22Rv1 (cell line): ENCODE results near the gene CAPN11.

Experiments used
- ZFX ChIP-seq: fragments of 450-650 bp; IDR thresholded peaks from 2 replicates; pipeline ENCODE4 v1.6.1; 2017; ENCODE audit warnings: antibody characterized with exemption, borderline replicate concordance
- TF ChIP-seq, protein P1 (sequence below): fragments of 450-650 bp; IDR thresholded peaks from 2 replicates; pipeline ENCODE4 v1.5.1; 2017; ENCODE audit warnings: mild to moderate bottlenecking

DNA sequence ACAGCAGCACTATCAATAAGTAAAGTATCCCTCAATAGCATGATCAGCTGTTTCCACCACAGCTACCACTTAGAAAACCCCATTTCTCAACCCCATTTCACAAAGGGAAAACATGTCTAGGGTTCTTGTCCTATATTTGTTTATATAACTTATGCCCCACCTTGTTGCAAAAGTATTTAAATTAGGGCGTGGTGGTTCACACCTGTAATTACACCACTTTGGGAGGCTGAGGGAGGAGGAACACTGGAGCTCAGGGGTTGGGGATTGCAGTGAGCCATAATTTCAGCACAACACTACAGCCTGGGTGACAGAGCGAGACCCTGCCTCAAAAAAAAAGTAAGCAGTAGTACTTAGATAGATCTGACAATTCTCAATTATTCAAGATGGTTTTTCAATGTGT, 35.1 kb upstream of the CAPN11 start:
- TF ChIP-seq, protein P1, sequence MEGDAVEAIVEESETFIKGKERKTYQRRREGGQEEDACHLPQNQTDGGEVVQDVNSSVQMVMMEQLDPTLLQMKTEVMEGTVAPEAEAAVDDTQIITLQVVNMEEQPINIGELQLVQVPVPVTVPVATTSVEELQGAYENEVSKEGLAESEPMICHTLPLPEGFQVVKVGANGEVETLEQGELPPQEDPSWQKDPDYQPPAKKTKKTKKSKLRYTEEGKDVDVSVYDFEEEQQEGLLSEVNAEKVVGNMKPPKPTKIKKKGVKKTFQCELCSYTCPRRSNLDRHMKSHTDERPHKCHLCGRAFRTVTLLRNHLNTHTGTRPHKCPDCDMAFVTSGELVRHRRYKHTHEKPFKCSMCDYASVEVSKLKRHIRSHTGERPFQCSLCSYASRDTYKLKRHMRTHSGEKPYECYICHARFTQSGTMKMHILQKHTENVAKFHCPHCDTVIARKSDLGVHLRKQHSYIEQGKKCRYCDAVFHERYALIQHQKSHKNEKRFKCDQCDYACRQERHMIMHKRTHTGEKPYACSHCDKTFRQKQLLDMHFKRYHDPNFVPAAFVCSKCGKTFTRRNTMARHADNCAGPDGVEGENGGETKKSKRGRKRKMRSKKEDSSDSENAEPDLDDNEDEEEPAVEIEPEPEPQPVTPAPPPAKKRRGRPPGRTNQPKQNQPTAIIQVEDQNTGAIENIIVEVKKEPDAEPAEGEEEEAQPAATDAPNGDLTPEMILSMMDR, result no peak
- TF ChIP-seq ZFX, result no peak
